OCI-LY1 (cell line): Measurements from ENCODE around the gene SLC35F6.

Experiments
- EZH2 ChIP-seq: fragments of 200-600 bp; sonication (generic), shearing (Covaris generic); IDR thresholded peaks from 2 replicates; pipeline ENCODE4 v1.8.0; 2017; ENCODE audit warnings: borderline replicate concordance, mixed run types, mild to moderate bottlenecking, antibody characterized with exemption, low read length, moderate library complexity, mixed read lengths
- TF ChIP-seq, protein P1 (sequence below): fragments of 200-600 bp; sonication (generic), shearing (Covaris generic); IDR thresholded peaks from 2 replicates; pipeline ENCODE4 v1.5.1; 2017; ENCODE audit warnings: mild to moderate bottlenecking, antibody characterized with exemption, low read length, moderate library complexity, mixed read lengths

DNA sequence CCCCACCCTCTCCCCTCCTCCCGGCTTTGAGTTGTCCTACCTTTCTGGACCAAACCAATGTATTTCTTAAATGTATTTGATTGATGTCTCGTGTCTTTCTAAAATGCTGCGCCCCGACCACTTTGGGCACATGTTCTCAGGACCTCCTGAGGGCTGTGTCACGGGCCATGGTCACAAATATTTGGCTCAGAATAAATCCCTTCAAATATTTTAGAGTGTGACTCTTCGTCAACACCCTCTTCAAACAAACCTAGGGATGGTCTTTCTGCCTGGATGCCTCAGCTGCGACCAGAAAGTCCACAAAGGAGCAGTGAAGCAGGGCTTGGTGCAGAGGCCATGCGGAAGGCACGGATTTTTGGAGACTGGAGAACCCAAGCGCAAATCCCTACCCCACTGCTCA is 1.1 kb upstream of the SLC35F6 start:
- TF ChIP-seq, protein P1, sequence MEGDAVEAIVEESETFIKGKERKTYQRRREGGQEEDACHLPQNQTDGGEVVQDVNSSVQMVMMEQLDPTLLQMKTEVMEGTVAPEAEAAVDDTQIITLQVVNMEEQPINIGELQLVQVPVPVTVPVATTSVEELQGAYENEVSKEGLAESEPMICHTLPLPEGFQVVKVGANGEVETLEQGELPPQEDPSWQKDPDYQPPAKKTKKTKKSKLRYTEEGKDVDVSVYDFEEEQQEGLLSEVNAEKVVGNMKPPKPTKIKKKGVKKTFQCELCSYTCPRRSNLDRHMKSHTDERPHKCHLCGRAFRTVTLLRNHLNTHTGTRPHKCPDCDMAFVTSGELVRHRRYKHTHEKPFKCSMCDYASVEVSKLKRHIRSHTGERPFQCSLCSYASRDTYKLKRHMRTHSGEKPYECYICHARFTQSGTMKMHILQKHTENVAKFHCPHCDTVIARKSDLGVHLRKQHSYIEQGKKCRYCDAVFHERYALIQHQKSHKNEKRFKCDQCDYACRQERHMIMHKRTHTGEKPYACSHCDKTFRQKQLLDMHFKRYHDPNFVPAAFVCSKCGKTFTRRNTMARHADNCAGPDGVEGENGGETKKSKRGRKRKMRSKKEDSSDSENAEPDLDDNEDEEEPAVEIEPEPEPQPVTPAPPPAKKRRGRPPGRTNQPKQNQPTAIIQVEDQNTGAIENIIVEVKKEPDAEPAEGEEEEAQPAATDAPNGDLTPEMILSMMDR, result no peak
- no peak for TF ChIP-seq EZH2
